ENCODE data around the gene GRM6.

Gene GRM6

GRCh38 chr5:178982941-178983340 is 12.2 kb downstream of the GRM6 start:
- ATAC-seq = no peak

GRCh38 chr5:178981381-178981780 is 13.7 kb downstream of the GRM6 start:
- ATAC-seq = no peak
- TF ChIP-seq SNAI2 (CRISPR knock-in tag; IDR thresholded peaks at IDR 0.05) (no peak), ISL1 (CRISPR knock-in tag; IDR thresholded peaks at IDR 0.05) (no peak), PPARA (CRISPR knock-in tag; IDR thresholded peaks at IDR 0.05; ENCODE audit: borderline replicate concordance) (no peak), OSR1 (CRISPR knock-in tag; IDR thresholded peaks at IDR 0.05) (no peak), RARB (CRISPR knock-in tag; IDR thresholded peaks at IDR 0.05) (no peak)
- TF ChIP-seq, protein P1, sequence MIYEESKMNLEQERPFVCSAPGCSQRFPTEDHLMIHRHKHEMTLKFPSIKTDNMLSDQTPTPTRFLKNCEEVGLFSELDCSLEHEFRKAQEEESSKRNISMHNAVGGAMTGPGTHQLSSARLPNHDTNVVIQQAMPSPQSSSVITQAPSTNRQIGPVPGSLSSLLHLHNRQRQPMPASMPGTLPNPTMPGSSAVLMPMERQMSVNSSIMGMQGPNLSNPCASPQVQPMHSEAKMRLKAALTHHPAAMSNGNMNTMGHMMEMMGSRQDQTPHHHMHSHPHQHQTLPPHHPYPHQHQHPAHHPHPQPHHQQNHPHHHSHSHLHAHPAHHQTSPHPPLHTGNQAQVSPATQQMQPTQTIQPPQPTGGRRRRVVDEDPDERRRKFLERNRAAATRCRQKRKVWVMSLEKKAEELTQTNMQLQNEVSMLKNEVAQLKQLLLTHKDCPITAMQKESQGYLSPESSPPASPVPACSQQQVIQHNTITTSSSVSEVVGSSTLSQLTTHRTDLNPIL (CRISPR knock-in tag; IDR thresholded peaks at IDR 0.05; ENCODE audit: low read depth) = no peak
- TF ChIP-seq, protein P2, sequence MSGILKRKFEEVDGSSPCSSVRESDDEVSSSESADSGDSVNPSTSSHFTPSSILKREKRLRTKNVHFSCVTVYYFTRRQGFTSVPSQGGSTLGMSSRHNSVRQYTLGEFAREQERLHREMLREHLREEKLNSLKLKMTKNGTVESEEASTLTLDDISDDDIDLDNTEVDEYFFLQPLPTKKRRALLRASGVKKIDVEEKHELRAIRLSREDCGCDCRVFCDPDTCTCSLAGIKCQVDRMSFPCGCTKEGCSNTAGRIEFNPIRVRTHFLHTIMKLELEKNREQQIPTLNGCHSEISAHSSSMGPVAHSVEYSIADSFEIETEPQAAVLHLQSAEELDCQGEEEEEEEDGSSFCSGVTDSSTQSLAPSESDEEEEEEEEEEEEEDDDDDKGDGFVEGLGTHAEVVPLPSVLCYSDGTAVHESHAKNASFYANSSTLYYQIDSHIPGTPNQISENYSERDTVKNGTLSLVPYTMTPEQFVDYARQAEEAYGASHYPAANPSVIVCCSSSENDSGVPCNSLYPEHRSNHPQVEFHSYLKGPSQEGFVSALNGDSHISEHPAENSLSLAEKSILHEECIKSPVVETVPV (CRISPR knock-in tag; IDR thresholded peaks at IDR 0.05) = no peak

More at GRCh38 chr5:178982941-178983340, 12.2 kb downstream of the GRM6 start:
- TF ChIP-seq, protein P3, sequence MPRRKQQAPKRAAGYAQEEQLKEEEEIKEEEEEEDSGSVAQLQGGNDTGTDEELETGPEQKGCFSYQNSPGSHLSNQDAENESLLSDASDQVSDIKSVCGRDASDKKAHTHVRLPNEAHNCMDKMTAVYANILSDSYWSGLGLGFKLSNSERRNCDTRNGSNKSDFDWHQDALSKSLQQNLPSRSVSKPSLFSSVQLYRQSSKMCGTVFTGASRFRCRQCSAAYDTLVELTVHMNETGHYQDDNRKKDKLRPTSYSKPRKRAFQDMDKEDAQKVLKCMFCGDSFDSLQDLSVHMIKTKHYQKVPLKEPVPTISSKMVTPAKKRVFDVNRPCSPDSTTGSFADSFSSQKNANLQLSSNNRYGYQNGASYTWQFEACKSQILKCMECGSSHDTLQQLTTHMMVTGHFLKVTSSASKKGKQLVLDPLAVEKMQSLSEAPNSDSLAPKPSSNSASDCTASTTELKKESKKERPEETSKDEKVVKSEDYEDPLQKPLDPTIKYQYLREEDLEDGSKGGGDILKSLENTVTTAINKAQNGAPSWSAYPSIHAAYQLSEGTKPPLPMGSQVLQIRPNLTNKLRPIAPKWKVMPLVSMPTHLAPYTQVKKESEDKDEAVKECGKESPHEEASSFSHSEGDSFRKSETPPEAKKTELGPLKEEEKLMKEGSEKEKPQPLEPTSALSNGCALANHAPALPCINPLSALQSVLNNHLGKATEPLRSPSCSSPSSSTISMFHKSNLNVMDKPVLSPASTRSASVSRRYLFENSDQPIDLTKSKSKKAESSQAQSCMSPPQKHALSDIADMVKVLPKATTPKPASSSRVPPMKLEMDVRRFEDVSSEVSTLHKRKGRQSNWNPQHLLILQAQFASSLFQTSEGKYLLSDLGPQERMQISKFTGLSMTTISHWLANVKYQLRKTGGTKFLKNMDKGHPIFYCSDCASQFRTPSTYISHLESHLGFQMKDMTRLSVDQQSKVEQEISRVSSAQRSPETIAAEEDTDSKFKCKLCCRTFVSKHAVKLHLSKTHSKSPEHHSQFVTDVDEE (CRISPR knock-in tag; IDR thresholded peaks at IDR 0.05) = no peak
- TF ChIP-seq ZNF70 (CRISPR knock-in tag; IDR thresholded peaks at IDR 0.05) (no peak), ZNF565 (CRISPR knock-in tag; conservative IDR thresholded peaks at IDR 0.05; ENCODE audit: low read depth) (no peak), RARB (CRISPR knock-in tag; IDR thresholded peaks at IDR 0.05) (no peak), GLIS3 (CRISPR knock-in tag; IDR thresholded peaks at IDR 0.05) (no peak), TCF4 (CRISPR knock-in tag; IDR thresholded peaks at IDR 0.05; ENCODE audit: borderline replicate concordance) (no peak), POU6F1 (CRISPR knock-in tag; IDR thresholded peaks at IDR 0.05; ENCODE audit: borderline replicate concordance, low read depth) (no peak), ISL1 (CRISPR knock-in tag; IDR thresholded peaks at IDR 0.05) (no peak), PATZ1 (CRISPR knock-in tag; IDR thresholded peaks at IDR 0.05; ENCODE audit: borderline replicate concordance) (no peak), ZC3H10 (CRISPR knock-in tag; IDR thresholded peaks at IDR 0.05) (no peak), ARNTL (CRISPR knock-in tag; IDR thresholded peaks at IDR 0.05; ENCODE audit: borderline replicate concordance, low read depth) (no peak), ESRRG (CRISPR knock-in tag; IDR thresholded peaks at IDR 0.05) (no peak), ZFP3 (CRISPR knock-in tag; IDR thresholded peaks at IDR 0.05) (no peak), CSDC2 (CRISPR knock-in tag; IDR thresholded peaks at IDR 0.05) (no peak), TOX (CRISPR knock-in tag; IDR thresholded peaks at IDR 0.05; ENCODE audit: borderline replicate concordance) (no peak)
- TF ChIP-seq, protein P2 (CRISPR knock-in tag; IDR thresholded peaks at IDR 0.05) = no peak
- TF ChIP-seq, protein P1 (CRISPR knock-in tag; IDR thresholded peaks at IDR 0.05; ENCODE audit: low read depth) = no peak
